Measurements from ENCODE around the gene MRGPRD.

The MRGPRD gene

GRCh38 chr11:68980776-68981065 is at the start of gene MRGPRD:
MRGPRD (minus strand) TSS chr11:68980986; CDS start chr11:68980986, 0 bp downstream.
- DNase-seq, result no peak

GRCh38 chr11:69030301-69030700 is 49.5 kb upstream of the MRGPRD start:
- no peak for DNase-seq

GRCh38 chr11:69027704-69028372 is 47.1 kb upstream of the MRGPRD start:
- DNase-seq, result no peak

- no peak for DNase-seq
Observed at GRCh38 chr11:69024509-69024908, 43.7 kb upstream of the MRGPRD start.

GRCh38 chr11:69022260-69022659 is 41.5 kb upstream of the MRGPRD start:
- DNase-seq, result no peak

GRCh38 chr11:69018924-69019323 is 38.1 kb upstream of the MRGPRD start:
- no peak for DNase-seq

GRCh38 chr11:69017951-69018350 is 37.2 kb upstream of the MRGPRD start:
- DNase-seq, result no peak

GRCh38 chr11:69014898-69015549 is 34.2 kb upstream of the MRGPRD start:
- DNase-seq, result no peak

GRCh38 chr11:69014084-69014851 is 33.5 kb upstream of the MRGPRD start:
- DNase-seq, result no peak

GRCh38 chr11:69013009-69013951 is 32.5 kb upstream of the MRGPRD start, which contains the start of gene MRGPRF:
MRGPRF (minus strand) TSS chr11:69013246; CDS start chr11:69009901, 3,345 bp downstream.
- no peak for DNase-seq

GRCh38 chr11:69012092-69013008 is 31.6 kb upstream of the MRGPRD start:
- DNase-seq, result no peak

- no peak for DNase-seq
Observed at GRCh38 chr11:69011624-69012091, 30.9 kb upstream of the MRGPRD start.

- no peak for DNase-seq
Observed at GRCh38 chr11:69010964-69011623, 30.3 kb upstream of the MRGPRD start.

- DNase-seq, result no peak
Observed at GRCh38 chr11:69010361-69010891, 29.6 kb upstream of the MRGPRD start.

GRCh38 chr11:69009441-69010211 is 28.8 kb upstream of the MRGPRD start:
- DNase-seq, result no peak

GRCh38 chr11:69008737-69009440 is 28.1 kb upstream of the MRGPRD start:
- no peak for DNase-seq

GRCh38 chr11:69007975-69008381 is 27.2 kb upstream of the MRGPRD start:
- no peak for DNase-seq

GRCh38 chr11:69006816-69007215 is 26.0 kb upstream of the MRGPRD start:
- no peak for DNase-seq

Data from NCI-H1930 (cell line).